Neural progenitor cell (in vitro differentiated cells): ENCODE results near the gene SIAH2.

Source experiments
- CTCF ChIP-seq: fragments of 200-600 bp; sonication (generic); IDR thresholded peaks from 2 replicates; pipeline ENCODE4 v1.5.1; 2017; ENCODE audit warnings: antibody characterized with exemption, mild to moderate bottlenecking
- EZH2 ChIP-seq: fragments of 200-600 bp; sonication (generic); IDR thresholded peaks from 2 replicates; pipeline ENCODE4 v1.6.1; 2017; ENCODE audit warnings: antibody characterized with exemption, mild to moderate bottlenecking, moderate library complexity

GRCh38 chr3:150754896-150755295 lies 8.1 kb downstream of the SIAH2 start:
- no peak for TF ChIP-seq CTCF
- no peak for TF ChIP-seq EZH2
